GM12864 (cell line): ENCODE data around the gene HSFX4.
"Not testable (repeated sequence)": the region's sequence is repeated elsewhere in the genome, so short reads cannot be mapped to it uniquely, and the experiment has no call there.

Experiments
- DNase-seq: peaks from one replicate; pipeline ENCODE4 v3.0.0-alpha.2; 2011; ENCODE audit warnings: low read depth
- H3K4me3 ChIP-seq: 2 replicates; pipeline ENCODE4 v1.5.1; 2011; ENCODE audit warnings: mild to moderate bottlenecking, low read depth, low read length, control low read depth
- TF ChIP-seq, protein P1 (sequence below): IDR thresholded peaks from 2 replicates; pipeline ENCODE4 v1.5.1; 2011; ENCODE audit warnings: low read depth, mild to moderate bottlenecking, moderate library complexity, low read length, control low read depth, inconsistent platforms; ENCODE audit errors: missing control alignments

Gene HSFX4

DNA sequence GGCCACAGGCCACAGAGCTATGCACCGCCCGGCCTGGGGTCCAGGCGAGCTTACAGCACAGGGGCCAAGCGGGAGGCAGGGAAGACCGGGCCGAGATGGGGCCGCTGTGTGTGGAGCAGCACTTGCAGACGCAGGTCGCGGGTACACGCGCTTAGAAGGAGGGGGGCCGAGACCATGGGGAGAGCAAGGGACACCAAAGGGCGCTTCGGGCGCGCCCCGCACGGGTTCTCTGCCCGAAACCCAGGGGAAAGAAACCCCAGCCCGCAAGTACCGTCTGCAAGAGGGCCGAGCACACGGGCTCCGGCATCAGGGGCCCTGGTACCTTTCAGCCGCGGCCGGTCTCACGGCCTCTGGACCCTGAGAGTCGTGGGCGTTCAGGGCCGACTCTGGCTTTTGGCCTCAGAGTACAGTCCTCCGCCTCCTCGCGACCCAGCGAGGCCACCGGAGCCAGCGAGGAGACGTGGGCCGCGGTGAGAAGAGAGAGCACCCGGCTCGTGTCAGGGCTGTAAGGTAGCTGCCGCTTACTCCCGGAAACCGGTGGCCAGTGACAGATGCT is 8.6 kb downstream of the HSFX4 start:
- DNase-seq = no peak
- TF ChIP-seq, protein P1, sequence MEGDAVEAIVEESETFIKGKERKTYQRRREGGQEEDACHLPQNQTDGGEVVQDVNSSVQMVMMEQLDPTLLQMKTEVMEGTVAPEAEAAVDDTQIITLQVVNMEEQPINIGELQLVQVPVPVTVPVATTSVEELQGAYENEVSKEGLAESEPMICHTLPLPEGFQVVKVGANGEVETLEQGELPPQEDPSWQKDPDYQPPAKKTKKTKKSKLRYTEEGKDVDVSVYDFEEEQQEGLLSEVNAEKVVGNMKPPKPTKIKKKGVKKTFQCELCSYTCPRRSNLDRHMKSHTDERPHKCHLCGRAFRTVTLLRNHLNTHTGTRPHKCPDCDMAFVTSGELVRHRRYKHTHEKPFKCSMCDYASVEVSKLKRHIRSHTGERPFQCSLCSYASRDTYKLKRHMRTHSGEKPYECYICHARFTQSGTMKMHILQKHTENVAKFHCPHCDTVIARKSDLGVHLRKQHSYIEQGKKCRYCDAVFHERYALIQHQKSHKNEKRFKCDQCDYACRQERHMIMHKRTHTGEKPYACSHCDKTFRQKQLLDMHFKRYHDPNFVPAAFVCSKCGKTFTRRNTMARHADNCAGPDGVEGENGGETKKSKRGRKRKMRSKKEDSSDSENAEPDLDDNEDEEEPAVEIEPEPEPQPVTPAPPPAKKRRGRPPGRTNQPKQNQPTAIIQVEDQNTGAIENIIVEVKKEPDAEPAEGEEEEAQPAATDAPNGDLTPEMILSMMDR = no peak
- peak overlapping the region; percentile 79 for H3K4me3 ChIP-seq

- DNase-seq = peak; percentile 95
- TF ChIP-seq, protein P1 = peak; percentile 47
- H3K4me3 ChIP-seq = peak within 1 kb of the TSS; percentile 79
Observed at GRCh38 chrX:149938427-149938880, 9.1 kb downstream of the HSFX4 start, which contains the start of gene EOLA2. Gene EOLA2, minus strand, starts transcription at chrX:149938491. Its CDS starts 4,617 bp downstream, at chrX:149933874.

GRCh38 chrX:149938881-149939654 is 9.7 kb downstream of the HSFX4 start:
- TF ChIP-seq, protein P1 = no peak
- peak; percentile 54 for DNase-seq
- H3K4me3 ChIP-seq = no peak overlapping the region

DNA sequence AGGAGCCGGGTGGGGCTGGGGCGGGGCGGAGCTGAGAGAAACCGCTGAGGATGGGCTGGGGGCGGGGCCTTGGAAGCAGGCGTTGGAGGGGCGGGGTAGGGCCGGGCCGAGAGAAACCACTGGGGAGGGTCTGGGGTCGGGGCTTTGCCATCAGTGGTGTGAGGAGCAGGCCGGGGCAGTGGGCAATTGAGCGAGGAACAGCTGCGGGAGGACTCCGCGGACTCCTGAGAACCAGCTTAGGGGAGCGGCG is 10.2 kb downstream of the HSFX4 start:
- no peak for DNase-seq
- peak overlapping the region; percentile 63 for H3K4me3 ChIP-seq
- TF ChIP-seq, protein P1 = no peak

DNA sequence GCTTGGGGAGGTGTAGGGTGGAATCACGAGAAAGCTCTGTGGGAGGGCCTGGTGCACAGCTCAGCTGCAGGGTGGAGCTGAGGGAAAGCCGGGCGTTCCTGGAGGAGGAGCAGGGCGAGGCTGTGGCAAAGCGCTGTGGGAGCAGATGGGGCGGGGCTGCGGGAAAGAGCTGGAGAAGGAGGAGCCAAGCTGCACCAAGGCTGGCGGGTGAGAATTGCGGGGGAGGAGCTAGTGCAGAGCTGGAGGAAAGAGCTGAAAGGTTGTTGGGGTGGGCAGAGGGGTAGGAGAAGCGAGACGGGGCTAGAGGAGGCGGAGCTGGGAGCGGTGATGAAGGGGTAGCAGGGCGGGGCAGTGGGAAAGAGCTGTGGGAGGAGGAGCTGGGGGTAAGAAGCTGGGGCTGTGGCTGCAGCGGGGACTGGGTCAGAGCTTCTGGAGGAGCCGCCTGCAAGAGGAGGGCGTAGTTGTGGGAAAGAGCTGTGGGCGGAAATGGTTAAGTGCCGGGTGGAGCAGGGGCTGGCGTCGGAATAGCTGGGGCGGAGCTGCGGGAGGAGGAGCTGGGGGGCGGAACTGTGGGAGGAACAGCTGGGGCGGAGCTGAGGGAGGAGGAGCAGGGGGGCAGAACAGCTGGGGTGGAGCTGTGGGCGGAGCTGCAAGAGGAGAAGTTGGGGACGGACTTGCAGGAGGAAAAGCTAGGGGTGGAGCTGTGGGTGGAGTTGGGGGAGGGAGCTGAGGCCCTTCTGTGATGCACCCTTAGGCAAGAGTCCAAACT is 10.7 kb downstream of the HSFX4 start:
- TF ChIP-seq, protein P1 = no peak
- DNase-seq = peak; percentile 92

DNA sequence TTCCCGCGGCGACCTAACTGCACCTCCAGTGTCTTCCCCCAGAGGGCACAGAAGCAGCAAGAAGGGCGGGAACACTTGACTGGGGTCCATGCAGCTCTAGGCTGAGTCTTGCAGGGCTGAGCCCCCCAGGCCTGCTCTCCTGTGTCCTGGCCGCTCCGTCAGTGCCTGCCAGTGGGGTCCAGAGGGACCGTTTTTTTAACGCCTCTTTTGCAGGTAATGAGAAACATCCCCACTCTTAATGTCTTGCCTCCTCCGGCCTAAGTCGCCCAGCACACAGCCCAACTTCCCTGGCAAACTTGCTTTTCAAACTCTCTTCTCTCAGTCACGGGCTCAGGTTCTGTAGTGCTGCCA is 11.3 kb downstream of the HSFX4 start:
- TF ChIP-seq, protein P1 = peak; percentile 54
- not testable (repeated sequence) for DNase-seq
- peak overlapping the region; percentile 33 for H3K4me3 ChIP-seq

More for the DNA sequence above, 10.7 kb downstream of the HSFX4 start:
- H3K4me3 ChIP-seq = peak overlapping the region; percentile 63

DNA sequence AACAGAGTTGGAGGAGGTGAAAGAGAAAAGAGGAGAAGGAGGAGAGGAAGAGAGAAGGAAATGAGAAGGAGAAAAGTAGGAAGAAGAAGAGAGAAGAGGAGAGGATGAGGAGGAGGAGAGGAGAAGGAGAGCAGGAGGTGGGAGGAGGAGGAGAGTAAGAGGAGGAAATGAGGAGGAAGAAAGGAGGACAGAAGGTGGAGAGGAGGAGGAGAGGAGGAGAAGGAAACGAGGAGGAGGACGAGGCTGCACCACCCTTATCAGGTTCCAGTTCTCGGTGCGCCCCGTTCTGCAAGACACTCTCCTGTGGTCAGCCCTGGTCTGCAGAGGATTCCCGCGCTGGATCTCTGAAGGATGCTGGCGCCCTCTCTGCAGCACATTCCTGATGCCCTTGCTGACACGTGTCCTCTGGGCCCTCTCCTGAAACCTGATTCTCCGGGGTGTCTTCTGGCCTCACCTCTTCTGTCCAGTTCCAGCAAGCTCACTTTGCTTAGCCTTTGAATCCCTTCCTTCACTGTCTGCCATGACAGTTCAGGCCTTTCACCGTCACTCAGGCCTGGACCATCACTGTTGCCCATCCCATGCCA is 15.8 kb downstream of the HSFX4 start:
- not testable (repeated sequence) for H3K4me3 ChIP-seq, DNase-seq

DNA sequence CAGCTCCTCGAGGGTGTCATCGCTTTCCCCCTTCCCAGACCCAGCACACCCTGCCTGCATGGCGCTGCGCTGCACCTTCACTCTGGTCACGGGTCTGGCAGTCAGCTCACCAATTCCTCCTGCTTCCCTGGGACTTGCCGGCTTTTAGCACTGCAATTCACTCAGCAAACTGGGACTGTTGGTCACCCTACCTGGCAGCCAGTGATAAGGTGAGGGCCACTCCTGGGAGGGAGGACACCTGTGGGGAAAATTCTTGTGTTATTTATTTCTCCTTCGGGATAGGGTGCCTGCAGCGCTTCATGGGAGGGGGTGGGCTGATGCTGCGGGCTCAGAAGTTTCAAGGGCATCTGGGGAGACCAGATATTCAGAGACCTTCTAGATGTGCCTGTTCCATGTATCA is 16.4 kb downstream of the HSFX4 start:
- DNase-seq, H3K4me3 ChIP-seq: not testable (repeated sequence)

GRCh38 chrX:149946932-149947331 is 17.6 kb downstream of the HSFX4 start:
- DNase-seq, H3K4me3 ChIP-seq: not testable (repeated sequence)
